HepG2 (cell line): Measurements from ENCODE around the gene KTI12.

Experiments used
- RNF2 ChIP-seq: fragments of 450-650 bp; conservative IDR thresholded peaks from 2 replicates; pipeline ENCODE4 v1.6.1; 2016; ENCODE audit warnings: low read depth
- SRSF9 ChIP-seq: fragments of 200-400 bp; formaldehyde crosslinking; IDR thresholded peaks from 2 replicates; pipeline ENCODE4 v1.6.1; 2018; ENCODE audit warnings: borderline replicate concordance, mild to moderate bottlenecking, low read depth, low read length; ENCODE audit not compliant: insufficient read depth, poor library complexity, severe bottlenecking
- TBL1XR1 ChIP-seq: fragments of 150-350 bp; IDR thresholded peaks from 2 replicates; pipeline ENCODE4 v1.6.1; 2014; ENCODE audit warnings: borderline replicate concordance, low read length; ENCODE audit not compliant: partially characterized antibody
- ZBTB1 ChIP-seq: sonication (generic); formaldehyde crosslinking; IDR thresholded peaks from 2 replicates; pipeline ENCODE4 v1.4.0; 2020; ENCODE audit warnings: missing genetic modification reagents, borderline replicate concordance
- ZBTB42 ChIP-seq: sonication (generic); formaldehyde crosslinking; IDR thresholded peaks from 2 replicates; pipeline ENCODE4 v1.5.0; 2020; ENCODE audit warnings: mild to moderate bottlenecking, missing genetic modification reagents
- ZBTB44 ChIP-seq: sonication (generic); formaldehyde crosslinking; IDR thresholded peaks from 2 replicates; pipeline ENCODE4 v1.4.0; 2020; ENCODE audit warnings: missing genetic modification reagents
- ZNF451 ChIP-seq: sonication (generic); formaldehyde crosslinking; IDR thresholded peaks from 2 replicates; pipeline ENCODE4 v1.5.0; 2020; ENCODE audit warnings: mild to moderate bottlenecking, missing genetic modification reagents
- ZNF83 ChIP-seq: sonication (generic); formaldehyde crosslinking; IDR thresholded peaks from 2 replicates; pipeline ENCODE4 v1.4.0; 2020; ENCODE audit warnings: missing genetic modification reagents, mild to moderate bottlenecking, borderline replicate concordance
- TF ChIP-seq, protein P1 (sequence below): sonication (generic); formaldehyde crosslinking; IDR thresholded peaks from 2 replicates; pipeline ENCODE4 v1.5.1; 2020; ENCODE audit warnings: missing genetic modification reagents, mild to moderate bottlenecking, borderline replicate concordance
- TF ChIP-seq, protein P2 (sequence below): sonication (generic); formaldehyde crosslinking; IDR thresholded peaks from 2 replicates; pipeline ENCODE4 v1.5.0; 2020; ENCODE audit warnings: mild to moderate bottlenecking, missing genetic modification reagents, moderate library complexity

- TF ChIP-seq, protein P1, sequence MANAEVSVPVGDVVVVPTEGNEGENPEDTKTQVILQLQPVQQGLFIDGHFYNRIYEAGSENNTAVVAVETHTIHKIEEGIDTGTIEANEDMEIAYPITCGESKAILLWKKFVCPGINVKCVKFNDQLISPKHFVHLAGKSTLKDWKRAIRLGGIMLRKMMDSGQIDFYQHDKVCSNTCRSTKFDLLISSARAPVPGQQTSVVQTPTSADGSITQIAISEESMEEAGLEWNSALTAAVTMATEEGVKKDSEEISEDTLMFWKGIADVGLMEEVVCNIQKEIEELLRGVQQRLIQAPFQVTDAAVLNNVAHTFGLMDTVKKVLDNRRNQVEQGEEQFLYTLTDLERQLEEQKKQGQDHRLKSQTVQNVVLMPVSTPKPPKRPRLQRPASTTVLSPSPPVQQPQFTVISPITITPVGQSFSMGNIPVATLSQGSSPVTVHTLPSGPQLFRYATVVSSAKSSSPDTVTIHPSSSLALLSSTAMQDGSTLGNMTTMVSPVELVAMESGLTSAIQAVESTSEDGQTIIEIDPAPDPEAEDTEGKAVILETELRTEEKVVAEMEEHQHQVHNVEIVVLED (CRISPR knock-in tag), result no peak
- TF ChIP-seq ZBTB1 (CRISPR knock-in tag), result no peak
- TF ChIP-seq TBL1XR1, result no peak
- no peak for TF ChIP-seq RNF2
- TF ChIP-seq, protein P2, sequence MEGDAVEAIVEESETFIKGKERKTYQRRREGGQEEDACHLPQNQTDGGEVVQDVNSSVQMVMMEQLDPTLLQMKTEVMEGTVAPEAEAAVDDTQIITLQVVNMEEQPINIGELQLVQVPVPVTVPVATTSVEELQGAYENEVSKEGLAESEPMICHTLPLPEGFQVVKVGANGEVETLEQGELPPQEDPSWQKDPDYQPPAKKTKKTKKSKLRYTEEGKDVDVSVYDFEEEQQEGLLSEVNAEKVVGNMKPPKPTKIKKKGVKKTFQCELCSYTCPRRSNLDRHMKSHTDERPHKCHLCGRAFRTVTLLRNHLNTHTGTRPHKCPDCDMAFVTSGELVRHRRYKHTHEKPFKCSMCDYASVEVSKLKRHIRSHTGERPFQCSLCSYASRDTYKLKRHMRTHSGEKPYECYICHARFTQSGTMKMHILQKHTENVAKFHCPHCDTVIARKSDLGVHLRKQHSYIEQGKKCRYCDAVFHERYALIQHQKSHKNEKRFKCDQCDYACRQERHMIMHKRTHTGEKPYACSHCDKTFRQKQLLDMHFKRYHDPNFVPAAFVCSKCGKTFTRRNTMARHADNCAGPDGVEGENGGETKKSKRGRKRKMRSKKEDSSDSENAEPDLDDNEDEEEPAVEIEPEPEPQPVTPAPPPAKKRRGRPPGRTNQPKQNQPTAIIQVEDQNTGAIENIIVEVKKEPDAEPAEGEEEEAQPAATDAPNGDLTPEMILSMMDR (CRISPR knock-in tag), result no peak
- no peak for TF ChIP-seq SRSF9
- TF ChIP-seq ZBTB42 (CRISPR knock-in tag), result no peak
- no peak for TF ChIP-seq ZNF83
- TF ChIP-seq ZBTB44 (CRISPR knock-in tag), result no peak
- TF ChIP-seq ZNF451 (CRISPR knock-in tag), result no peak
Observed at GRCh38 chr1:52059321-52059720, 25.7 kb upstream of the KTI12 start.
